Stimulated activated CD4-positive, alpha-beta T cell treated with anti-CD3 and anti-CD28 coated beads, Interleukin-2, amount 100 ng/mL, for 4 hours (primary cell): Measurements from ENCODE around the gene FAM135A.

ENCODE experiments used
- DNase-seq: peaks from one replicate; pipeline ENCODE4 v3.0.0-alpha.2; 2020; ENCODE audit warnings: low read depth

The FAM135A gene

DNA sequence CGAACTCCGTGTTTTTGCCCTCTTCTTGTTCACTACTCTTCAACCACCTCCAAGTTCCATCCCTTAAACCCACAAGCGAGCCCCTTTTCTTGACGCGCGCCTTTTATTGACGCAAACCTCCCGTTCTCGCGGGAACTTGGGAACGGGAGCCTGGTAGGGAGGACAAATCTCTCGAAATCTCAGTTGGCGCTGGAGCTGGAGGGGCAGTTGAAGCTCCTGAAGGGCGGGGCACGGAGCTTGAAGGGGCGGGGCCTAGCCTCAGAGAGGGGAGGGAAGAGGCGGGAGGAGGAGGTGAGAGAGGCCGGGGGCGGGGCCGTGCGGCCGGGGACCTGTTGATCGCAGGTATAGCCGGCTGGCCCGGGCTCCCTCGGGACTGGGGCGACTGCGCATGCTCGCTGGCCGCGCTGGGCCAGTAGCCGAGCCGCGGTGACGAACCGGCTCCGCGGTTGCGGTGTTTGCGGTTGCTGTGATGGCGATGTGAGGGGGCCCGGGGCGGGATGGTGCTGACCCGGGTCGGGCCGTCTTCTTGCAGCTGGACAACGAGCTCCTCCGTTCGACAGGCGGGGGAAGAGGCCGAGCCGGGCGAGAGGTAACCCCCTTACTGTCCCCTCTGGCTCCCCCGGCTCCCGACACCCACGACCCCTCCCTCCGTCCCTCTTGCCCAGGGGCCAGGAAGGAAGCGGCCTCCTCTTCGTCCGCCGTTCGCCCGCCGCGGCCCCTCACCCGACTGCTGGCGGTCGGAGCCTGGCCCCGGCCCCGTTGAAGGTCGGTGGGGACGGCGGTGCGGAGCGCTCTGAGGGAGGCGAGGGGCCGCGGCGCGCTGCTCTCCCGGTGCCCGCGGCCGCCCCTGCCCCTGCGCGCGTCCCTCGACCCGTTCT is at the start of gene FAM135A:
Gene FAM135A (plus strand): TSS at position 395 of the 878 bp plus-strand sequence. CDS start 14,835 bp downstream, outside the sequence.
- DNase-seq = peak; percentile 91

- no peak for DNase-seq
Measured at GRCh38 chr6:70363741-70364493, 49.4 kb upstream of the FAM135A start.

- peak; percentile 36 for DNase-seq
Measured at GRCh38 chr6:70369332-70369950, 43.9 kb upstream of the FAM135A start.

- no peak for DNase-seq
Measured at GRCh38 chr6:70370496-70370895, 42.8 kb upstream of the FAM135A start.

DNA sequence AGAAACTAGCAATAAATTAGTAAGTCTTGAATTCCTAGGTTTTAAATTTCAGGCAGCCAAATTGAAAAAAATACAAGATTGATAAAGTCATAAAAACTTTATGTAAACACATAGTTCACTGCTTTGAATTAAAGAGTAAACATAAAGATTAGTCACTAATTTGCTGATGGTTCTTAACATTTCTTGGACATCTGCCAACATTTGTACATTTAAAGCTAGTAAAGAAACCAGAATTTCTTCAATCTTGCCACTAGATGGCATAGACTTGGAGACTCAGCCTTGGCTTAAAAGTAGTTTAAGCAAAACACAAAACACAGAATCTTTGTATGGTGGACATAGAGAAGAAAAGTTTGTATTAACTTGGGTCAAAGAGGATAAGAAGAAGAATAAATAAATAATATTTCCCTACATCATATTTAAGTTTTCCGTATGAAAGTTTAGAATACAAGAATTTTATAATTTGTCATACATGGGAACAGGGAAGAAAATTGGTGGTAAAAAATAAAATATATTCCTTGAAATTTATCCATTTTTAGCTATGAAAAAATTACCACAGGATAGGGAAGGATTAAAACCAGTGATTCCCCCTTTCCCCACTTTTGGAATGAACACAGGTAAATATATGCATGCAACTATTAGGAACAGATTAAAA is 41.7 kb upstream of the FAM135A start:
- DNase-seq = no peak

DNA sequence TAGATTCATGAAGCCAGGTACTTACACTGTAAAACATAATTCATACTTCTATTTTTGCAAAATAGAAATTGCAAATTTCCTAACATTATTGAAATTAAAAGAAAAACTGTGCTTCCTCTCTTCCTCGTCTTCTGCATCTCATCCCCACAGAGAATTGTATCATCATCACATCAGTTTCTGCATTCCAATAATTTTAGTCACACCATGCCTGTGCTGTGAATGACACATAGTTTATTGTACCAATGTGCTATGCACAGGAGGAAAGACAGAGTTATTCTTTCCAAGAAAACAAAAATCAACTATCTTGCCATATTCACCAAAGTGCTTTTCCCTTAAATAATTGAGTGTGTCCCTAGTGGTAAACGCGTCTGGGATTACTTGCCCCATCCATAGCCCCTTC is 38.1 kb upstream of the FAM135A start:
- no peak for DNase-seq

DNA sequence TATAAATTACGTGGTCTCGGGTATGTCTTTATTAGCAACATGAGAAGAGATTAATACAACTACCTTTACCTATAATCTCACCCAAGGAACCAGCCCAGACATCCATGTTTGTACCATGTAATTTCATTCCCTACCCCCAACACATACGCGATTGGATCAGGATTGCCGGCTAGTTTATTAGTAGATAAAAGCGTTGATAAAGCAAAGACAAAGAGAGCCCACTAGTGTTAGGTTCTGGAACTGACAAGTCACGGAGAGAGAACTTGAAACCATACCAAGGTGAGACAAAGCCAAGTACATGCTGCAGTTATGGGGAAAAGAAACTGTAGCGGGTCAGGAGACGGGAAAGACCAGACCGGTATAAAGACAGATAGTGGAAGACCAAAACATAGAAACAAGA is 37.4 kb upstream of the FAM135A start:
- no peak for DNase-seq

DNA sequence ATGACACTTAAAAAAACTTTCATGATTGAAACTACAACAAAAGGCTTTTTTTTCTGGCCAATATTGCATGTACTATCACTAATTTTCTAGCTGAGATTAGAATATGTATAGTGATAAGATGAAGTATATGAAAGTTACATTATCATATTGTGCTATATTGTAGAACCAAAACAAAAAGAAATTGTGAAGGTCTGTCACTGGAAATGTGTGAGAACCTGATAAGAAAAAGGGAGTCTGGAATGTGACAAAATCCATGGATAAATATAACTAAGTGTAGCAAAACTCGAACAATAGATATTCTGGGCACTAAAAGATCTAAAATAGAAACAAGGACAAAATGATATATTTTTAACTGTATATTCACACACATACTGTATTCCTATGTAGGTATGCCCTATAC is 36.7 kb upstream of the FAM135A start:
- DNase-seq = no peak

GRCh38 chr6:70377372-70377771 is 35.9 kb upstream of the FAM135A start:
- no peak for DNase-seq

GRCh38 chr6:70379473-70380013 is 33.8 kb upstream of the FAM135A start:
- no peak for DNase-seq

DNA sequence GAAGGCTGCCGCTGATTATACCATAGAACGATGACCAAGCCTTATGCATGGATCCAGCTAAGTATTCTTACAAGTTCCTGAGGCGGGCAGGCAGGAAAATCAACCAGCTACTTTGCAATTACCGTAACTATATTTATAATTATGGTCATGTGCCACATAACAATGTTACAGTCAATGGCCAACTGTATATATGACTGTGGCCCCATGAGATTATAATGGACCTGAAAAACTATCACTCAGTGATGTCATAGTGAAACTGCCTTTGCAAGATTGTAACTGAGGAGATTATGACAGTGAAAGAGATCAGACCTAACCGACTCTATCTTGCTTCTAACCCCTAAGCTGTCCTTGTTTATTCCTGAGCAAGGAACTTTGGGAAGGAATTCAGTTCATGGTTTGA is 33.1 kb upstream of the FAM135A start:
- DNase-seq = no peak

DNA sequence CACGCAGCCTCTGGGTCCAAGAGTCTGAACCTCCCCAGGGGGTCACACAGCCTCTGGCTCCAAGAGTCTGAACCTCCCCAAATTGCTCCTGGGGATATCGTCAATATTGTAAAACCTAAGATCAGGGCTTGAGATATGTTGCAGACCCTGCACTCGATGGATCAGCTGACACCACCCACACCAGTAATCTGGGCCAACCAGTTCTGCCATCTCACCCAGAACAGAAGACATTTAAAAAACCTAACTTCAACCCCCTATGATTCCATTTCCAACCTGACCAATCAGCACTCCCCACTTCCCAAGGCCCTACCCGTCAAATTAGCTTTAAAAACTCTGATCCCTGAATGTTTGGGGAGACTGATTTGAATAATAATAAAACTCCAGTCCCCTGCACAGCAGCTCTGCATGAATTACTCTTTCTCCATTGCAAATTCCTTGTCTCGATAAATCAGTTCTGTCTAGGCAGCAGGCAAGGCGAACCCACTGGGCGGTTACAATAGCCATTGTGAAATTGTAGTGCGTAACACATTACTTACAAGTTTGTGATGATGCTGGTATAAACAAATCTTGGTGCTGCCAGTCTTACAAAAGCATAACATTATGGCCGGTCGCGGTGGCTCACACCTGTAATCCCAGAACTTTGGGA is 32.4 kb upstream of the FAM135A start:
- DNase-seq = no peak

DNA sequence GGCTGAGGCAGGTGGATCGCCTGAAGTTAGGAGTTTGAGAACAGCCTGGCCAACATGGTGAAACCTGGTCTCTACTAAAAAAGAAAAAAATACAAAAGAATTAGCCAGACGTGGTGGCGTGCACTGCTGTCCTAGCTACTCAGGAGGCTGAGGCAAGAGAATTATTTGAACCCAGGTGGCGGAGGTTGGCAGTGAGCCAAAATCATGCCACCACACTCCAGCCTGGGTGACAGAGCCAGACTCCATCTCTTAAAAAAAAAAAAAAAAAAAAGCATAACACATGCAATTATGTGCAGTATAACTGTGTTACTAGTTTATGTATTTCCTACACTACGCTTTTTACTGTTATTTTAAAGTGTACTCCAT is 31.9 kb upstream of the FAM135A start:
- DNase-seq = no peak

DNA sequence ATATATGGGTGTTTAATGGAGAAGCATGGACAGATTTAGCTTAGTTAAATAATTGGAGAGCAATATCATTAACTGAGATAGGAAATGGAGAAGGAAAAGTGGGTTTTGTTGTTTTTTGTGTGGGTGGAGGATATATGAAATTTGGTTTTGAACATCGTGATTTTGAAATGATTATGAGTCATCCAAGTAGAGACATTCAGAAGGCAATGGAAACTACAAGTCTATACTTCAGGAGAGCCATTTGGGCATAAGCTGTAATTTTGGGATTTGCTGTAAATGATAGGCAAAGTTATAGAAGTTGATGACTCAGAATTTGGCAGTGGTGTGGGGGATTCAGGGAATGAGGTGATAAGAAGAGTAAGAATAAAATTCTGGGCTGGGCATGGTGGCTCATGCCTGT is 27.4 kb upstream of the FAM135A start:
- no peak for DNase-seq

DNA sequence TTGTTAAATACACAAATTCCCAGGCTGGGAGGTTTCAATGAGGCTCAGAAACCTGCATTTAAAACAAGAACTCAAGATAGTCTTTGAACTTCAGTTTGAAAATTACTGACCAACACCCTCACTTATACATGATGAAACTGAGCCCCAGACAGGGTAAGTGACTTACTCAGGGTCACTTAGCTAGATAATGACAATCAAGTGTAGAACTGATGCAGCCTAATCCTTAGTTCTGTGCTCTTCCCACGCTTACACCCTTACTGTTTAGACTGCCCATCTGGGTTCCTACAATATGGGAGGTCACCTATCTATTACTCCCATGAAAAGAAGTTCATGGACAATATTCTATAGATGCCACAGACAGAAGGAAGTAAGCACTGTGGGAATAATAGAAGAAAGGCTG is 24.5 kb upstream of the FAM135A start:
- no peak for DNase-seq

DNA sequence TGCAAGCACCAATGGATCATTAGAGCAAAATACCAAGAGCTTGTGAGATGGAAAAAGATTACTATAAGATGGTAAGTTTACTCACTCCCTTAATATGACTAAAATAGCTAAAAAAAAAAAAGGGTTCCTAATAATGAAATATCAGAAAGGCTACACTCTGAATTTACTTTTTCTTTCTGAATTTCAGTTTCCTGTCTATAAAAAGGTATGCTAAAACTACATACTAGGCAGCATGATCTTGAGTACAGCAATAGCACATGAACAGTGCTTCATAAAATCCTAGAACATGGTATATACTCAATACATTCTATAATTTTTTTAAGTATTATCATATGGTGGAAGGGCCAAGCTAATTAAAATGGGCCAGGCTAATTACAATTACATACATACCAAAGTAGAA is 24.0 kb upstream of the FAM135A start:
- no peak for DNase-seq

DNA sequence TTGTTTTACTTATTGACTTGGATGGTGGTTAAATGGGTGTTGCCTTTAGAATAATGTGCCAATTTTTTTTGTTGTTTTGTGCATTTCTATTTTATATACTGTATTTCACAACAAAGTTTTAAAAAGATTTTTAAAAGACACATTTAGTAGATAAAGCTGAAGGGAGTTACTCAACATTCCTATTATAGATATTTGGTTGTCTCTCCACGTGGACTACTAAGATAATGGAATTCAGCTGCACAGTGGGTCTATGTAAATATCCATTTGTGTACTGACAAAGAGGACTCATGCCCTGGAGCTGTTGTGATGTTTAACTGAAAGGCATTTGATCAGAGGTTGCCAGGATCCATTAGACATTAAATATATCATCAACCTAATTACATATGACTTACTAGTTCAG is 23.2 kb upstream of the FAM135A start:
- no peak for DNase-seq

- no peak for DNase-seq
Measured at GRCh38 chr6:70391492-70391891, 21.8 kb upstream of the FAM135A start.

DNA sequence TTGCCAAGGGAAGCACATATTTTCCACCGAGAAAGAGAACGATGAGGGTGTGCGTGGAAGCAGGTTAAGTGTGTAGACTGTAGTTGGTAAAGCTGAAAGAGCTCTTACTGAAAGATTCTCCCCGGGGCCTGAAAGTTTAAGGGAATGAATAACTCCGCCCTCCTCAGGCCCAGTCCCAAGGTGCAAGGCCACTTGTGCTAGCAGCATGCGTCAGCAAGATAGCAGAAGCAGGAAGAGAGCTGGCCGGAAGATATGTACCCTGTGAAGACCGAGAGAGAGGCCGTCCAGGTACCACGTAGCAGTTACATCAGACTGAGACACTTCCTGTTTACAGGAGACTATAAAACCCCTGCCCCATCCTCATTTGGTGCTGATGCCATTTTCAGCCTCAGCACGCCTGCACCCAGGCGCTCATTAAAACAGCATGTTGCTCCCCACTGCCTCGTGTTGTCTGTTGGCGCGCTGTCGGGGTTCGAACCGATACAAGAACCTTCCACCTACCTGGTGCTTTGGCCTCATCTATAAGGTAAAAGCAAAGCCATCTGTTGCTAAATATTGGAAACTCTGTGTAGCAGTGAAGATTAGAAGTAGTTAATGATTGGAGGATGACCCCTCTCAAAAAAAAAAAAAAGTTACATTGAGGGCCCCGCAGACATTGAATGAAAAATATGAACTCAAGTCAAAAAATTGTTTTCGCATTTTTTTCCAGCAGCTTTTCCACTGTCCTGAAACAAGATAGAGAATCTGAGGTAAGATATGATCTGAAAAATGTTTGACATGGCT is 18.6 kb upstream of the FAM135A start:
- DNase-seq = no peak

DNA sequence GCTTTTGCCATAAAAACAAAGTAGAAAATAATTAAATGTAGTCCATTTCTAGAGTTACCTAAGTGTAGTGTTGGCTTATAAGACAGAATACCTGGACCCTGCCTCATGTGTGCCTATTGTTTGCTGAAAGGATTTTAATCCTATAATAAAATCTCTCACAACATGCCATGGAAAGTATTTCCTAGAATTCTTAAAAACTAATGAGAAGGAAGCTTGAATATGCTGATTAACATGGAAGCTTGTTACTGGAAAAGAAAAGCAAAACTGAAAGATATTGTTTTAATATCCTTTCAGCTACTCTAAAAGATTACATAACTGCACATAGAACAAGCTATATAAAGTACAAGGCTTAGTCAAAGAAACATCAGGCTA is 18.0 kb upstream of the FAM135A start:
- DNase-seq = no peak

GRCh38 chr6:70396163-70396562 is 17.1 kb upstream of the FAM135A start:
- DNase-seq = no peak
